OCI-LY7 (cell line): ENCODE measurements around the gene MMP11.

Experiments
- EZH2phosphoT487 ChIP-seq: fragments of 200-600 bp; sonication (generic); IDR thresholded peaks from 2 replicates; pipeline ENCODE4 v1.6.1; 2018; ENCODE audit warnings: low read depth, borderline replicate concordance, mild to moderate bottlenecking, mixed run types, antibody characterized with exemption, low read length, moderate library complexity, mixed read lengths
- TF ChIP-seq, protein P1 (sequence below): fragments of 200-600 bp; sonication (generic); conservative IDR thresholded peaks from 2 replicates; pipeline ENCODE4 v1.5.1; 2014; ENCODE audit warnings: mild to moderate bottlenecking, antibody characterized with exemption, low read length, moderate library complexity, mixed read lengths

- TF ChIP-seq, protein P1, sequence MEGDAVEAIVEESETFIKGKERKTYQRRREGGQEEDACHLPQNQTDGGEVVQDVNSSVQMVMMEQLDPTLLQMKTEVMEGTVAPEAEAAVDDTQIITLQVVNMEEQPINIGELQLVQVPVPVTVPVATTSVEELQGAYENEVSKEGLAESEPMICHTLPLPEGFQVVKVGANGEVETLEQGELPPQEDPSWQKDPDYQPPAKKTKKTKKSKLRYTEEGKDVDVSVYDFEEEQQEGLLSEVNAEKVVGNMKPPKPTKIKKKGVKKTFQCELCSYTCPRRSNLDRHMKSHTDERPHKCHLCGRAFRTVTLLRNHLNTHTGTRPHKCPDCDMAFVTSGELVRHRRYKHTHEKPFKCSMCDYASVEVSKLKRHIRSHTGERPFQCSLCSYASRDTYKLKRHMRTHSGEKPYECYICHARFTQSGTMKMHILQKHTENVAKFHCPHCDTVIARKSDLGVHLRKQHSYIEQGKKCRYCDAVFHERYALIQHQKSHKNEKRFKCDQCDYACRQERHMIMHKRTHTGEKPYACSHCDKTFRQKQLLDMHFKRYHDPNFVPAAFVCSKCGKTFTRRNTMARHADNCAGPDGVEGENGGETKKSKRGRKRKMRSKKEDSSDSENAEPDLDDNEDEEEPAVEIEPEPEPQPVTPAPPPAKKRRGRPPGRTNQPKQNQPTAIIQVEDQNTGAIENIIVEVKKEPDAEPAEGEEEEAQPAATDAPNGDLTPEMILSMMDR: no peak
- TF ChIP-seq EZH2phosphoT487: no peak
Measured at GRCh38 chr22:23780146-23780748, 7.6 kb downstream of the MMP11 start.
